Liver (tissue), 9 donors: ENCODE results near the gene ORC5. TPM values are rescaled to one million over a fixed set of nuclear protein-coding genes. Genes with fewer than 3 reads are reported as not detected.

Experiments
- DNase-seq: peaks from one replicate; pipeline ENCODE4 v3.0.0-alpha.2; 2017; ENCODE audit warnings: low spot score
- H3K27ac ChIP-seq, 2 donors: one replicate each; pipeline ENCODE4 v1.7.0; 2013; ENCODE audit warnings: inconsistent platforms in 2 of 2, low read length in 2 of 2, control low read depth in 1 of 2, low read depth in 1 of 2, mild to moderate bottlenecking in 1 of 2
- H3K27me3 ChIP-seq, 4 donors: one replicate each; pipeline versions ENCODE4 v1.6.1 to v1.7.0; 2013; ENCODE audit warnings: low read length in 3 of 4, inconsistent platforms in 1 of 4, mild to moderate bottlenecking in 1 of 4, moderate library complexity in 1 of 4; ENCODE audit not compliant: control insufficient read depth in 4 of 4, insufficient read depth in 4 of 4
- H3K36me3 ChIP-seq, 4 donors: one replicate each; pipeline versions ENCODE4 v1.6.1 to v1.7.0; 2013; ENCODE audit warnings: low read length in 3 of 4, mild to moderate bottlenecking in 3 of 4, low read depth in 1 of 4, moderate library complexity in 1 of 4; ENCODE audit not compliant: control insufficient read depth in 4 of 4, insufficient read depth in 3 of 4
- H3K4me1 ChIP-seq, 4 donors: one replicate each; pipeline versions ENCODE4 v1.6.1 to v1.7.0; 2013; ENCODE audit warnings: low read length in 3 of 4, mild to moderate bottlenecking in 3 of 4, moderate library complexity in 1 of 4; ENCODE audit not compliant: control insufficient read depth in 4 of 4, insufficient read depth in 4 of 4
- H3K4me3 ChIP-seq, 3 donors: one replicate each; pipeline versions ENCODE4 v1.6.1 to v1.7.0; 2013; ENCODE audit warnings: low read length in 3 of 3, control low read depth in 1 of 3, low read depth in 1 of 3, mild to moderate bottlenecking in 1 of 3
- H3K9ac ChIP-seq, 2 donors: one replicate each; pipeline ENCODE4 v1.7.0; 2013; ENCODE audit warnings: low read length in 2 of 2, mild to moderate bottlenecking in 2 of 2, moderate library complexity in 2 of 2, control low read depth in 1 of 2, low read depth in 1 of 2
- H3K9me3 ChIP-seq, 4 donors: one replicate each; pipeline versions ENCODE4 v1.6.1 to v1.7.0; 2013; ENCODE audit warnings: low read length in 3 of 4; ENCODE audit not compliant: control insufficient read depth in 4 of 4
- EGR1 ChIP-seq, 2 donors: IDR thresholded peaks; 2 replicates each; pipeline ENCODE4 v1.6.1; 2016 to 2018; ENCODE audit warnings: antibody characterized with exemption in 2 of 2, low read depth in 2 of 2
- FOXA1 ChIP-seq: IDR thresholded peaks from 2 replicates; pipeline ENCODE4 v1.6.1; 2016; ENCODE audit warnings: antibody characterized with exemption
- FOXA2 ChIP-seq: IDR thresholded peaks from 2 replicates; pipeline ENCODE4 v1.6.1; 2016; ENCODE audit warnings: antibody characterized with exemption
- GABPA ChIP-seq, 2 donors: IDR thresholded peaks in 1 of 2; conservative IDR thresholded peaks in 1 of 2; 2 replicates each; pipeline ENCODE4 v1.6.1; 2016; ENCODE audit warnings: antibody characterized with exemption in 2 of 2, mild to moderate bottlenecking in 1 of 2, moderate library complexity in 1 of 2
- HNF4A ChIP-seq, 2 donors: conservative IDR thresholded peaks; 2 replicates each; pipeline ENCODE4 v1.6.1; 2016; ENCODE audit warnings: antibody characterized with exemption in 2 of 2, mild to moderate bottlenecking in 2 of 2
- HNF4G ChIP-seq: IDR thresholded peaks from 2 replicates; pipeline ENCODE4 v1.6.1; 2016; ENCODE audit warnings: antibody characterized with exemption
- JUND ChIP-seq, 2 donors: IDR thresholded peaks; 2 replicates each; pipeline ENCODE4 v1.6.1; 2016; ENCODE audit warnings: antibody characterized with exemption in 2 of 2
- NR2F2 ChIP-seq: IDR thresholded peaks from 2 replicates; pipeline ENCODE4 v1.6.1; 2016; ENCODE audit warnings: antibody characterized with exemption
- RAD21 ChIP-seq, 2 donors: IDR thresholded peaks; 2 replicates each; pipeline ENCODE4 v1.6.1; 2016; ENCODE audit warnings: antibody characterized with exemption in 2 of 2, mild to moderate bottlenecking in 2 of 2
- RXRA ChIP-seq, 2 donors: IDR thresholded peaks; 2 replicates each; pipeline ENCODE4 v1.6.1; 2017 to 2018; ENCODE audit warnings: antibody characterized with exemption in 2 of 2, mild to moderate bottlenecking in 1 of 2
- SP1 ChIP-seq: IDR thresholded peaks from 2 replicates; pipeline ENCODE4 v1.6.1; 2018; ENCODE audit warnings: antibody characterized with exemption, mild to moderate bottlenecking
- TAF1 ChIP-seq: conservative IDR thresholded peaks from 2 replicates; pipeline ENCODE4 v1.6.1; 2016; ENCODE audit warnings: antibody characterized with exemption, mild to moderate bottlenecking
- YY1 ChIP-seq: IDR thresholded peaks from 2 replicates; pipeline ENCODE4 v1.6.1; 2016; ENCODE audit warnings: antibody characterized with exemption, mild to moderate bottlenecking
- WGBS: extraction: QIAGEN DNeasy Blood & Tissue Kit; methylation state at CpG from one replicate; pipeline ENCODE4 v1.1.7; 2013; 5-methylcytosine and 5-hydroxymethylcytosine counted together
- polyA plus RNA-seq, 2 donors: library from polyadenylated mRNA; stranded (reverse) in 1 of 2; unstranded in 1 of 2; fragments of 200-250 nt in 1 of 2; fragments of >200 nt in 1 of 2; fragmentation: Nextera tagmentation in 1 of 2; extraction: Ambion mirVana in 1 of 2; gene quantifications; one replicate each; pipeline versions ENCODE4 v1.2.1 to v1.2.3, GENCODE V29; 2013 to 2015
- total RNA-seq, 2 donors: library from RNA; depleted of rRNA; stranded (reverse); fragments of >200 nt; gene quantifications; one replicate each; pipeline ENCODE4 v1.2.3, GENCODE V29; 2014
- TF ChIP-seq, protein P1 (sequence below): IDR thresholded peaks from 2 replicates; pipeline ENCODE4 v1.6.1; 2016; ENCODE audit warnings: antibody characterized with exemption
- TF ChIP-seq, protein P2 (sequence below): fragments of 150-350 bp; IDR thresholded peaks from 2 replicates; pipeline ENCODE4 v1.5.1; 2017; ENCODE audit warnings: improper control_type of control experiment, low read depth, low read length; ENCODE audit not compliant: missing input control
- TF ChIP-seq, protein P3 (sequence below): IDR thresholded peaks from 2 replicates; pipeline ENCODE4 v1.6.1; 2016; ENCODE audit warnings: antibody characterized with exemption
- TF ChIP-seq, protein P4 (sequence below): IDR thresholded peaks from 2 replicates; pipeline ENCODE4 v1.6.1; 2016; ENCODE audit warnings: antibody characterized with exemption, mild to moderate bottlenecking
- TF ChIP-seq, protein P5 (sequence below): IDR thresholded peaks from 2 replicates; pipeline ENCODE4 v1.6.1; 2016; ENCODE audit warnings: antibody characterized with exemption
- donor health status: healthy.
- donor health status: healthy.
- donor health status: healthy.
- donor health status: healthy.
- donor health status: healthy.

The ORC5 gene
- total and polyA plus RNA-seq, 4 donors: 8.4 to 20.7 (median 11.5) TPM

DNA sequence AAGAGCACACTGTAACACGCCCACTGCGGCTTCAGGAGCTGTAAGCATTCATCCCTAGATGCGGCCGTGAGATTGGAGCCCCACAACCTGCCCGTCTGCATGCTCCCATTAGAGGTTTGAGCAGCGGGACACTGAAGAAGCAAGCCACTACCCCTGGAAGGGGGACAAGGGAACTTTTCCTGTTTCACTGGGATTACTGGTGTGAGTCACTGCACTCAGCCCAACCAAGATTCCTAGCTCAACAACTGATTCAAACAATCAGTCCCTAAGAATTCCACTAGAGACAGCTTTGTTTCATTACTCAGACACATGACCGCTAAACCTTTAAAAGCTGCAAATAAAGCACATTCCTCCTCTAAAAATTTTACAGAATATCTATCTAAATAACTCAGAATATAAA is 69.8 kb downstream of the ORC5 start:
- TF ChIP-seq, protein P1, sequence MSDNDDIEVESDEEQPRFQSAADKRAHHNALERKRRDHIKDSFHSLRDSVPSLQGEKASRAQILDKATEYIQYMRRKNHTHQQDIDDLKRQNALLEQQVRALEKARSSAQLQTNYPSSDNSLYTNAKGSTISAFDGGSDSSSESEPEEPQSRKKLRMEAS: no peak
- TF ChIP-seq SP1 (no peak), JUND (IDR thresholded peaks at IDR 0.05) (no peak), NR2F2 (no peak), GABPA (IDR thresholded peaks at IDR 0.05 in 1 of 2, conservative IDR thresholded peaks at IDR 0.05 in 1 of 2) (no peak), HNF4A (conservative IDR thresholded peaks at IDR 0.05) (no peak), FOXA1 (no peak), TAF1 (no peak), FOXA2 (no peak), HNF4G (no peak), RXRA (IDR thresholded peaks at IDR 0.05) (no peak), RAD21 (IDR thresholded peaks at IDR 0.05) (no peak), YY1 (no peak), EGR1 (IDR thresholded peaks at IDR 0.05; ENCODE audit: low read depth in 2 of 2) (no peak)
- TF ChIP-seq, protein P2, sequence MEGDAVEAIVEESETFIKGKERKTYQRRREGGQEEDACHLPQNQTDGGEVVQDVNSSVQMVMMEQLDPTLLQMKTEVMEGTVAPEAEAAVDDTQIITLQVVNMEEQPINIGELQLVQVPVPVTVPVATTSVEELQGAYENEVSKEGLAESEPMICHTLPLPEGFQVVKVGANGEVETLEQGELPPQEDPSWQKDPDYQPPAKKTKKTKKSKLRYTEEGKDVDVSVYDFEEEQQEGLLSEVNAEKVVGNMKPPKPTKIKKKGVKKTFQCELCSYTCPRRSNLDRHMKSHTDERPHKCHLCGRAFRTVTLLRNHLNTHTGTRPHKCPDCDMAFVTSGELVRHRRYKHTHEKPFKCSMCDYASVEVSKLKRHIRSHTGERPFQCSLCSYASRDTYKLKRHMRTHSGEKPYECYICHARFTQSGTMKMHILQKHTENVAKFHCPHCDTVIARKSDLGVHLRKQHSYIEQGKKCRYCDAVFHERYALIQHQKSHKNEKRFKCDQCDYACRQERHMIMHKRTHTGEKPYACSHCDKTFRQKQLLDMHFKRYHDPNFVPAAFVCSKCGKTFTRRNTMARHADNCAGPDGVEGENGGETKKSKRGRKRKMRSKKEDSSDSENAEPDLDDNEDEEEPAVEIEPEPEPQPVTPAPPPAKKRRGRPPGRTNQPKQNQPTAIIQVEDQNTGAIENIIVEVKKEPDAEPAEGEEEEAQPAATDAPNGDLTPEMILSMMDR: no peak
- TF ChIP-seq, protein P3, sequence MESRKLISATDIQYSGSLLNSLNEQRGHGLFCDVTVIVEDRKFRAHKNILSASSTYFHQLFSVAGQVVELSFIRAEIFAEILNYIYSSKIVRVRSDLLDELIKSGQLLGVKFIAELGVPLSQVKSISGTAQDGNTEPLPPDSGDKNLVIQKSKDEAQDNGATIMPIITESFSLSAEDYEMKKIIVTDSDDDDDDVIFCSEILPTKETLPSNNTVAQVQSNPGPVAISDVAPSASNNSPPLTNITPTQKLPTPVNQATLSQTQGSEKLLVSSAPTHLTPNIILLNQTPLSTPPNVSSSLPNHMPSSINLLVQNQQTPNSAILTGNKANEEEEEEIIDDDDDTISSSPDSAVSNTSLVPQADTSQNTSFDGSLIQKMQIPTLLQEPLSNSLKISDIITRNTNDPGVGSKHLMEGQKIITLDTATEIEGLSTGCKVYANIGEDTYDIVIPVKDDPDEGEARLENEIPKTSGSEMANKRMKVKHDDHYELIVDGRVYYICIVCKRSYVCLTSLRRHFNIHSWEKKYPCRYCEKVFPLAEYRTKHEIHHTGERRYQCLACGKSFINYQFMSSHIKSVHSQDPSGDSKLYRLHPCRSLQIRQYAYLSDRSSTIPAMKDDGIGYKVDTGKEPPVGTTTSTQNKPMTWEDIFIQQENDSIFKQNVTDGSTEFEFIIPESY: no peak
- TF ChIP-seq, protein P4, sequence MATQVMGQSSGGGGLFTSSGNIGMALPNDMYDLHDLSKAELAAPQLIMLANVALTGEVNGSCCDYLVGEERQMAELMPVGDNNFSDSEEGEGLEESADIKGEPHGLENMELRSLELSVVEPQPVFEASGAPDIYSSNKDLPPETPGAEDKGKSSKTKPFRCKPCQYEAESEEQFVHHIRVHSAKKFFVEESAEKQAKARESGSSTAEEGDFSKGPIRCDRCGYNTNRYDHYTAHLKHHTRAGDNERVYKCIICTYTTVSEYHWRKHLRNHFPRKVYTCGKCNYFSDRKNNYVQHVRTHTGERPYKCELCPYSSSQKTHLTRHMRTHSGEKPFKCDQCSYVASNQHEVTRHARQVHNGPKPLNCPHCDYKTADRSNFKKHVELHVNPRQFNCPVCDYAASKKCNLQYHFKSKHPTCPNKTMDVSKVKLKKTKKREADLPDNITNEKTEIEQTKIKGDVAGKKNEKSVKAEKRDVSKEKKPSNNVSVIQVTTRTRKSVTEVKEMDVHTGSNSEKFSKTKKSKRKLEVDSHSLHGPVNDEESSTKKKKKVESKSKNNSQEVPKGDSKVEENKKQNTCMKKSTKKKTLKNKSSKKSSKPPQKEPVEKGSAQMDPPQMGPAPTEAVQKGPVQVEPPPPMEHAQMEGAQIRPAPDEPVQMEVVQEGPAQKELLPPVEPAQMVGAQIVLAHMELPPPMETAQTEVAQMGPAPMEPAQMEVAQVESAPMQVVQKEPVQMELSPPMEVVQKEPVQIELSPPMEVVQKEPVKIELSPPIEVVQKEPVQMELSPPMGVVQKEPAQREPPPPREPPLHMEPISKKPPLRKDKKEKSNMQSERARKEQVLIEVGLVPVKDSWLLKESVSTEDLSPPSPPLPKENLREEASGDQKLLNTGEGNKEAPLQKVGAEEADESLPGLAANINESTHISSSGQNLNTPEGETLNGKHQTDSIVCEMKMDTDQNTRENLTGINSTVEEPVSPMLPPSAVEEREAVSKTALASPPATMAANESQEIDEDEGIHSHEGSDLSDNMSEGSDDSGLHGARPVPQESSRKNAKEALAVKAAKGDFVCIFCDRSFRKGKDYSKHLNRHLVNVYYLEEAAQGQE: no peak
- TF ChIP-seq, protein P5, sequence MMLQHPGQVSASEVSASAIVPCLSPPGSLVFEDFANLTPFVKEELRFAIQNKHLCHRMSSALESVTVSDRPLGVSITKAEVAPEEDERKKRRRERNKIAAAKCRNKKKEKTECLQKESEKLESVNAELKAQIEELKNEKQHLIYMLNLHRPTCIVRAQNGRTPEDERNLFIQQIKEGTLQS: no peak
- no peaks in the 10 kb centered on the region for H3K27me3 ChIP-seq
- no peak overlapping the region for H3K27ac ChIP-seq
- H3K9ac ChIP-seq: no peak overlapping the region
- no peak for DNase-seq
- no peak overlapping the region for H3K4me3 ChIP-seq
- H3K4me1 ChIP-seq: no peaks in the 10 kb centered on the region
- peaks cover 3 to 9% (median 8%) of the 10 kb centered on the region in 4 donors for H3K36me3 ChIP-seq
- no peaks in the 10 kb centered on the region for H3K9me3 ChIP-seq
- WGBS: 98% methylated on average over 7 of the region's 7 CpGs
